Skin of body (tissue), 2 donors: ENCODE measurements around the gene SLC29A3. TPM values are rescaled to one million over a fixed set of nuclear protein-coding genes. Genes with fewer than 3 reads are reported as not detected.

ENCODE experiments used
- DNase-seq: peaks from one replicate; lab custom pipeline; 2025; lab: John Stamatoyannopoulos, UW
- total RNA-seq: library from RNA; depleted of rRNA; stranded (reverse); fragments of >200 nt; gene quantifications from one replicate; pipeline ENCODE4 v1.2.3, GENCODE V29; 2014

Gene SLC29A3
- total RNA-seq, 1 donor from 2014 or later, result 2.2 TPM

DNA sequence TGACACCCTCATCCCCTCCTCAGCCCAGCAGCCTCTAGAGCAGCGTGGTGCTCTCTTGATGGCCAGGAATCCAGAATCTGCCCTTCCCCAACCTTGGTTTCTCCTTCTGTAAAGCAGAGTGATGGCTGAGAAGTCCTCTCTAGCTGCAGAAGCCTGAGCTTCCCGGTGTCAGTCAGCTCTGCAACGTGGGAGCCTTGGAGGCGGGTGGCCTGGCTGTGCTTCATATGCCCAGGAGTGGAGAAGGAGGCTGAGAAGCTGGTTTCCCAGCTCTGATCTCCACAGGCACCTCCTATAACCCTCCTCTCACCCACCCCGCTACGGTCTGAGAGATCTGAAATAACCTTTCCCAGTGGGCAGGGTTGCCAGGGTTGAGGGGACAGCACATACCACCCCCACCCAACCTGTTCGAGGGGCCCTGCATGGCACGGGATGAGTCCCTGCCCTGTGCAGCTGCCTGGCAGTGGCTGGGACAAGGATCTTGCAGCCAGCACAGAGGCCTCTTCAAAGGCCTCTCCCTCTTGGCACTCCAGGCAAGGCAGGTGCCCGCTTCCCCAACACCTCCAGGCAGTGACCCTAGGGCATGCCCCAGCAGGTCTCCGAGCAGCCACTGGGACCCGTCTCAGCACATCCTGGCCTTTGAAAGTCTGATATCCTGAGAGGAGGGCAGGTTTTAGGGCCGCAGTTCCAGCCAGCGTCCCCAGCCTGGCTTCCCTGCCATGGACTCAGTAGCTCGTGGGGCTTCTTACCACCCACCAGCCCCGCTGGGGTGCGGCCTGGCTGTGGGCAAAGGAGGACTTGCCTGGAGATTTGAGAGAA, 18.3 kb upstream of the SLC29A3 start:
- DNase-seq, result no peak

DNA sequence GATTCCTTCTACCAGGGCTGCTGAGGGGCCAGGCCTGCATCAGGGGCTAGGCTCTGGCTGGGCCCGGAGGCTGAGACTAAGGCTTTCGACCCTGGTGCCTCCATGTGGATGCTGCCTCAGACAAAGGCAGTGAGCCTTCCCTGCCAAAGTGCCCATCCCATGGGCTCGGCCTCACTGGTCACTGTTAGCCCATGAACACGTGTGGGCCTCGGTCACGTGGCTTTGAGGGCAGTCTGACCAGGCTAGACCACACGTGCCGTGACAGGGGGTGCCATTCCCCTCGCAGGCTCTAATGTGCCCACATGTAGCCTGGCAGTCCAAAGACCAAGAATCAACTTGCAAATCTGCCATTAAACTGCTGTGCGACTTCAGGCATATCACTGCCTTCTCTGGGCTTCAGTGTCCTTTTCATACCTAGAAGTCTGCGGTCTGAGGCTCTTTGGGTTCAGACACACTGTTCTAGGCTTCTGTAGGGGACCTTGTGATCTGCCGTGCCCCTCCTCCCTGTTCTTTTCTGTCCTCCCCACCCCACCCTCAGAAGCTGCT, 17.6 kb upstream of the SLC29A3 start:
- DNase-seq, result no peak

DNA sequence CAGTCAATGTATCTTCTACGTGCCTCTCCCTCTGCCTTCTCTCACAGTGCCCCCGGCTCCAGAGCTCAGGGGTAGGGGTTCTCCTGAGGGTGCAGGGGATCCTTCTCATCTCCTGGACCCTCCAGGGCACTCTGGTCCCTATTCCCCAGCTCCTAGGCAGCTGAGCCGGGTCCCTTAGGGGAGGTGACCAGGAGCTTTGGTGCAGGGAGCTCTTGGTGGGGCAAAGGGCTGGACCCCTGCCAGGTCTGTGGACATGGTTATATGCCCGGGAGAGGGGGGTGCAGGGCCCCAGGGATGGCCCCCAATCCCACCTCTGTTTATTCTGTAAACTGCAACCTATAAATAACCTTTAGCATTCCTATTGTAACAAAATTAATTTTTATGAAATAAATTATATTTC, 16.6 kb upstream of the SLC29A3 start:
- no peak for DNase-seq

DNA sequence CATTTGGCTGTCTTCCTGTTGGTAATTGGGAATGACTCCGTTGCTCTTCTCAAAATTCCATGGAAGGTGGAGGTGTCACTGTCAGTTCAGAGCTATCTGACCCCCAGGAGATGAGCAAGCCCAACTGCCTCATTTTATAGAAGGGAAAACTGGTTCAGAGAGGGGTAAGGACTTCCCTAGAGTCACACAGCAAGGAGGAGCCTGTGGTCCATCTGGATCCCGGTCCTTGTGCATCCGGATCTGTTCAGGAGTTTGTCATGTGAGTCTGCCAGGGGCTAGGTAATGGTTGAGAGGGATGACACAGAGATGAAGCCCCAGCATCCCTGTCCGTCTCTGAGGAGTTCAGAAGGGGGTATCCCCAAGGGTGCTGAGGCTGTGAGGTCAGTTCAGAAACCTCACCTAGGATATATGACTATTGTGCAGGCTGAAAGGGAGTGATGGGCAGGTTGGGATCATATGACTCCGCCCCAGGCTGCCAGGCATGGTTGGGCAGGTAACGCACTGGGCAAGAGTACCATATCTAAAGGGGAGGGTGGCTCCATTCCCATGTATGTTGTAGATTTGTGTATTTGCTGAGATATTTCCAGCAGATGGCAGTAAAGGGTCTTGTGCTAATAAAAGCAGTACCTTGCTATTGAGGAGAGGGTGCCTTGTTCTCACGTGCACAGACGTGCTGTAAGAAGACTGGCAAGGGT, 16.0 kb upstream of the SLC29A3 start:
- DNase-seq, result no peak

DNA sequence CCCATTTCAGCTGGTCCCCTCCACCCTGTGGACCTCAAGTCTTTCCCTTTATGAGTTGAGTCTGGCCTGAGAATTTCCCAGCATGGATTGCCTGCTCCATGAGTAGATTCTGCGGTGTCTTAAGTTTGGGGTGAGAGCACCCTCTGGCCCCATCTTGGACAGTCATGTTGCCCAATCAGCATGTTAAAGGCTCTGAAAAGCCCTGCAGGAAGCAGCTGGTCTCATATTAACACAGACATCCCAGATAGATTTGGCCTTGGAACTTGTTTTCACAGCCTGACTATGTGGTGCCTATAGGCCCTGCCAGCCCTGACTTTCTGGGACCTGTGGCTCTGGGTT, 15.5 kb upstream of the SLC29A3 start:
- no peak for DNase-seq

DNA sequence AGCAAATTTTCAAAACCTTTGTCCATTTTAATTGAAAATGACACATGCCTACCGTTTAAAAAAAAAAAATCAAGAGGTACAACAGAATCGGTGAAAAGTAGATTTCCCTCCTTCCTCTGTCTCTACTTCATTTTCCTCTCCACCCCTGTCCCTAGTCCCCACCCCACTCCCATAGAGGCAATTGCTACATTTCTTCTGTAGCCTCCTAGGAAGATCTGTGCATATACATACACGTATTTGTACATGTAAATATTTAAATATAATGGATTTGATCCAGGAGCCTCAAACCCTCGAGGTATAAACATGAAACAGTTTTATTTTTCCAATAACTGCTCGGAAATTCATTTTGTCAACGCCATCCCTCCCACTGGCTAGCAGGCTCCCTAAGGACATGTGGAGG, 14.1 kb upstream of the SLC29A3 start:
- no peak for DNase-seq

DNA sequence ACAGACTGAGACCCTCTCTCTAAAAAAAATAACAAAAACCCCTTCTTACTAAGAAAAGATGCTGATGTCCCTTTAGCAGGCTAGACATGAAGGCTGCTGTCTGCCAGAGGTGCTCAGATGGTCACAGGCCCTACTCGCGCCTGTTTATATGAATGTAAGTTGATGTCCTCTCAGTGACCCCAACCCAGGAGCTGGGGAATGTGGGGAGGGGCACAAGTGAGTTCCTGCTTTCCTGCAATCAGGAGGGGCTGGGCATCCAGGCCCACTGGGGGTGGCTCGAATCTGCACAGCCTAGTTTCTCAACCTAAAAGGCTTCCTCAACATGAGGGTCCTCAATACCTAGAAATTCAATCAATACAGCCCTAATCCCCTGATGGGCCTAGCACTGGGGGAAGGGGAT, 12.1 kb upstream of the SLC29A3 start:
- no peak for DNase-seq

DNA sequence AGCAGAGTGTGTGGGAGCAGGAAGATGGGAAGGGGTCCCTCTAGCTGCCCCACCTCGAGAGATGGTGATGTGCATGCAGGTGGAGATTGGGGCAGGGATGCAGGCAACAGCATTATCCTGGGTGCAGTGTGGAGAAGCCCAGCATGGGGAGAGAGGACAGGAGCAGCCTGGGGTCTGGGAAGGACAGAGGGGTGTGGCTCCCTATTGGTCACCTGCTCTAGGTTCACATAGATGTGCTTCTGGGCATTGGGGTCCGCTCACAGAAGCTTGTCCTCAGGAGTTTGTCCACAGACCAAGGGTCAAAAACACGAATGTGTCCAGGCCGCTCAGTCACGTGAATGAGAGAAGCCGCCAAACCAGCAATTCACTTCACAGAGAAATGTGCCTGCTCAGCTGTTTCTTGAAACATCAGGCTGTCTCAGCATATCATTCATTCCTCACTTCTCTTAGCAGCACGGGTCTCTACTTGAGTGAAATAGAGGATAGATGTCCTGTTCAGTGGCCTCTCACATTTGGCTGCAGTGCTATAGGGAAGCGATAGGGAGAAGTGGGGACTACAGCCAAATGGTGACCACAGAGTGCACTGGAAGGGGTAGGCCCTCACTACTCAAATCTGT, 11.5 kb upstream of the SLC29A3 start:
- no peak for DNase-seq

DNA sequence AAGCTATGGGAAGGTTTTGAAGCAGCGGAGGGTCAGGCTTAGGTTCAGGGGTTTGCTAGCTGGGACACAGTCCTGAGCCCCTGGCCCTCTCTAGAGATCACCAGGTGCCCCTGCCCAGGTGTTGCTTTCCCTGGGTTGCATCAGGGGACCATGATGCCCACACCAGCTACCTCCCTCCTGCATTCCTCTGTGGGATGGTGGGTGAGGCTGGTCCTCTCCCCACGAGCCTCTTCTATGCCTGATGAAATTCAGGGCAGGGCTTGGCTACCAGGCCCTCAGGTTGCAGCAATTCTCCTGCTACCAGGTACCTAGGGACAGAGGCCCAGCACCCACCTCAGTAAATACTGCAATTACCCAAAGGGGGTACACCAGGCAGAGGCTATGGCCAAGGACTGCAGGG, 10.8 kb upstream of the SLC29A3 start:
- no peak for DNase-seq

DNA sequence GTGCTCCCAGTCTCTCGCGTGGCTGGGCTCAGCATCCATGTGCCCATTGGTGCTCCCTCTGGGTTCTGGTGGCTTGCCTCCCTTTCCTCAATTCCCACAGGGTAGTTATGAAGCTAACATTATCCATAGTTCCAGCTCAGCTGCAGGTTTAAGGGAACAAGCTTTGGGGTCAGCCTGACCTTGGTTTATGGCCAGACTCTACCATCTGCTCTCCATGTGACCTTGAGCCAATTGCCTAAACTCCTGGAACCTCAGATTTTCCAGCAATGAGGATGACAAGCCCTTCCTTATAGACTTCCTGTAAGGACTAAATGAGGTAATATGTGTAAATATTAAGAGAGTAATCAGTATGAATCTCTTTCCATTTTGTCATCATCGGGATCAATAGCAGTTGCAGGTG, 10.1 kb upstream of the SLC29A3 start:
- no peak for DNase-seq

DNA sequence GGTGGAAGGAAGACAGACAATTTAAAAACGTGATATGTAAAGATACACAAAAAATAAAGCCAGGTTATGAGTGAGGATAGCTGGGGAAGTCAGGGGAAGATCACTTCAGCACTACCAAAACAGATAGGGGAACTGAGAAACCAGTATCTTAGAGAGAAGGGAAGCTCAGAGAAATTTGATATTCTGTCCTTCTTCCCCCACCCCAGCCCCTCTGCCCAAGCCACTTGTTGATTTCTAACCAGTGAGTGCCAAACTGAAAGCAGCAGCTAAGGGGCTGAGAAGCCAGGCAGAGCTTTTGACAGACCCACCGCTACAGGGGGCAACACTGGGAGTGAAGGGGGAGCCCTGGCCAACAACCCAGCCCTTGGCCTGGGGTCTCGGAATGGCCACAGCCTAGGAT, 9.1 kb upstream of the SLC29A3 start:
- DNase-seq, result no peak

DNA sequence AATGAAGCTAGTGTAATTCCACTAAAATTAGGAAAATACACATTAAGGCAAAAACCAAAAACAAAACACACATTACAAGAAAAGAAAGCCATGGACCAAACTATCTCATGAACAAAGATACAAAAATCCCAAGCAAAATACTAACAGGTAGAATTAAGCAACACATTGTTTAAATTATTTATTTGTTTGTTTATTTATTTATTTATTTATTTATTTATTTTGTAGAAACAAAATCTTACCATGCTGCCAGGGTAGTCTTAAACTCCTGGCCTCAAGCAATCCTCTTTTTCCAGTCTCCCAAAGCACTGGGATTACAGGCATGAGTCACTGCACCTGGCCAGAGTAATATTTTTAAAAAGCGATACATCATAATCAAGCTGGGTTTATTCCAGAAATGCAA, 6.8 kb upstream of the SLC29A3 start:
- no peak for DNase-seq

DNA sequence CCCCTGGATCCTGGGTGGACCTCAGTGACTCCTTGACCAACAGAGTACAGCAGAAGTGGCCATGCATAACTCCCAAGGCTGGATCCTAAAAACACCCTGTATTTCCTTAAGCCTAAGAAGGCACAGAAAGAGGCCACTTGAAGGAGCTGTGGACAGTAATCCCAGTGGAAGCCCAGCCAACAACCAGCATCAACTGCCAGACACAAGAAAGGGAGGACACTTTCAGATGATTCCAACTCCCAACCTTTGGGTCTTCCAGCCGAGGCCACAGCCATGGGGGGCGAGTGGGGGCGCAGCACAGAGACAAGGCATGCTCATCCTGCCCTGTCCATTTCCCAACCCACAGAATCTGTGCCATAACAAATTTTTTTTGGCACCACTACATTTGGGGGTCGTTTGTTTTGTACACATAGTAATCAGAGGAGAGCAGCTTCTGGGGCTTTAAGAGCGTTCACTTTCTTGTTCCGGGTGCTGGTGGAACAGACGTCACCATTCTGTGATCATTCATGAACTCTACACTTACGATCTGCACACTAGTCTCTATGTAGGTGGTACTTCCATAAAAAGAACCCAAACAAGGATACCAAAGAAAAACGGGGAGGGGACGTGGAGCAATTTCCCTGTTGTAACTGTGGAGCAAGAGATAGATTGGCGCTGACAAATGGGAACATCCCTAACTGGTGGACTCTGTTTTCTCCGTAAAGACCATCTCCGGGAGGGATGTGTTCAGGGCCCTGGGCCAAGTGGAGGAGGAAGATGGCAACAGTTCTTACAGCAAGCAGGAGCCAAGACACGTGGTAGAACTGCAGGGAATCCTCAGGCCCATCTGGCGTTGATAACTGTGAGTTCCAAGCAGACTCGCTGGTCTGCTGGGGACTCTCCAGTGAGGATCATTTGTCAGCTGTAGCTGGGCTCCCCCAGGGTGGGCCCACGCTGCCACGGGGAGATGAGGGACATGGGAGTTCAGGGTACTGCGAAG, 6.0 kb upstream of the SLC29A3 start:
- DNase-seq, result peak; percentile 87

DNA sequence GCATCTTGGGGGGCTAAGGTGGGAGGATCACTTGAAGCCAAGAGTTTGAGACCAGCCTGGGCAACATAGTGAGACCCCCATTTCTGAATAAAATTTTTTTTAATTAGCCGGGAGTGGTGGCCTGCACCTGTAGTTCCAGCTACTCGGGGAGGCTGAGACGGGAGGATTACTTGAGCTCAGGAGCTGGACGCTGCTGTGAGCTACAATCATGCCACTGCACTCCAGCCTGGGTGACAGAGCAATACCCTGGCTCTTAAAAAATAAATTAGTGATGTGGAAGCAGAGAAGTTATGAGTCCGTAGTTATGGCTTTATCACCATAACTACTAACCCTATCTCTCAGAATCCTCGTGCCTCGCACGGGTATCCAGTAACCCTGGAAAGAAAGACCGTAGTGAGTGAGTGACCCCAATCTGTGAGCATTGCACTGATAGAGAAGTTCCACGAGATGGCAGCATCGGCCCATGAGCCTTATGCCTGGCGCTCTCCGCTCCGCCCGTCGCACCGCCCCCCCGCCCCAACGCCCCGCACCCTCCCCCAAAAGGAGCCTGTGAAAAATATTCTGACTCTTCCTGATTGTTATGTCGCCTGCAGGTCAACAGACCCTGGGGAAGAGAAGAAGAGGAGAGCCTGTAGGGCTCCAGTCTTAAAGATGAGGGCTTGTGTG, 4.9 kb upstream of the SLC29A3 start:
- peak; percentile 57 for DNase-seq

DNA sequence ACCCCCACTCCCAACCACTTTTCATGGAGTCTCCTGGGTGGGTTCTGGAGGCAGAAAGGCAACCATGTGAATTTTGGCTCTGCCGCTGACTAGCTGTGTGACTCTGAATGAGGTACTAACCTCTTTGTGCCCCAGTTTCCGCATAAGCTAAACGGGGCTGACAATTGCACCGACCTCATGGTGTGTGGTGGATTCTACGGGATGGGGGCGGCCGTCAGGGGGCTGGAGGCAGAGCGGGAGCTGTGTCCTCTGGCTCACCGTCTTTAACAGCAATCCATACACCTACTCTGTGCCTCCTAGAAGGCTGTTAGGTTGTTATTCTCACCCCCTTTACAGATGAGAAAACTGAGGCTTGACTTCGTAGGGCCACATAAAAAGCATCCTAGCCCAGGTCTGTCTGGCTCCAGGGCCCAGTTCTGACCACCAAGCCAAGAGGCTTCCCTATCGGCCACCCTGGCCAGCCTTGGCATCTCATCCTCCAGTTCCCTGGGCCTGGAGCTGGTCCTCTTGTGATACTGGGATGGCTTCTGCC, 4.3 kb upstream of the SLC29A3 start:
- no peak for DNase-seq

DNA sequence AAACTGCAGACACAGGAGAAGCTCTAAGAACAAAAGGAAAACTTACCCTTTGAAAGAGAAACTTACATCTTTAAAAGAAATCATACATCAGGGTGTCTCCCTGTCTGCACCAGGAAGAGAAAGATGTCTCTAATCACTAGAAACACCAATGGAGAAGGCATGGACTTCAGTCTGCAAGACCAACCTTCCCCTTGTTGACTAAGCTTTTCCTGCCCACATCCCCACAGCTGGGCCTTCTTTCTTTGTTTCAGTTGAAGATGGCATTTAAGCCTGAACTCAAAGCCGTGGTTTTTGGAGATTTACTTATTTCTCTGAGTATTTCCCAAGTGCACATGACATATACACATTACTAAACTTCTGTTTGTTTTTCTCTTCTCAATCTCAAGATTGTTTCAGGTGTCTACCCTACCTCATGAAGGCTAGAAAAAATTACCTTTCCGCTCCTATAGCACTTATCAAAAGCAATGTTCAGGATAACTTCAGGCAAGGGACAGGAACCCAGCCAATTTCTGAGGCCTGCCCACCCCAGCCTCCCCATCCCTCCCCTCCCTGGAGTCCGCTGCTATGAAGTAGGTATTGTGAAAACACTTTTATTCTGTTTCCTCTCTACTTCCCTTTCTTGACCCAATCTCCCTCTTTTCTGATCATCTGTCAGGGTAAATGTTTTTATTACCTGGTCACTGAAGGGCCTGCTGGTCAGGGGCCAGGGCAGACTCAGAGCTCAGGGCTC, 2.8 kb upstream of the SLC29A3 start:
- no peak for DNase-seq

DNA sequence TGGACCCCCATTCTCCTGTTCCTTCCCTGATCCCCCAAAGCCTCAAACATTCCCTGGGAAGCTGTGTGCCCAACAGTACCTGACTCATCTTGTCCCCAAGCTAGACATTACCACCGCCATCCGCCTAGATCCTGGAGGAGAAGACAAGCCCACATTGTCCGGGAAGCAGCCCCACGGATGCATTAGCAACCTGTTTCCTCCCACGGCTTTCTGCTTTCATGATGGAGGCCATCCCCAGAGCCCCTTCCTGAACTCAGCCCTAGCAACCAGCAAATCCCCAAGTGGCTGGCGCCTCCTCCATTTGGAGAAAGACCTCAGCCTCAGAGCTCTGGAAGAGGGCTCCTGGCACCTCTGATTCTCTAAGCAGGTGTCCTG, 2.3 kb upstream of the SLC29A3 start:
- no peak for DNase-seq

DNA sequence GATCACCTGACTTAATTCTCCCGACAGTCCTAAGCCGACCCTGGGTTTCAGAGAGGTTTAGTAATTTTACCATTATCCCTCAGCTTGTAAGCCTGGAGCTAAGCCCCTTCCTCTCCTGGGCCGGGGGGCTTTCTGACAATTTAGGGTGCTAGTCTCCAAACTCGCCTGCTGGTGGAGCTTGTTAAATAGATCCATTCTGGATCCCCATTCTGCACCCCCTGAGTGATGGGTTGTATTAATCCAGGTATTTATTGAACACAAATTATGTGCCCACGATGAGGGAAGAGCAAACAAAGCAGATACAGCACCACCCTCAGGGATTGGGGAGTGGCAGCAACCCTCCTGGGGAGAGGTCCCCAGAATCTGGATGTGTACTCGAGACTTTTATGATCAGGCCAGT, 1.3 kb upstream of the SLC29A3 start:
- no peak for DNase-seq

DNA sequence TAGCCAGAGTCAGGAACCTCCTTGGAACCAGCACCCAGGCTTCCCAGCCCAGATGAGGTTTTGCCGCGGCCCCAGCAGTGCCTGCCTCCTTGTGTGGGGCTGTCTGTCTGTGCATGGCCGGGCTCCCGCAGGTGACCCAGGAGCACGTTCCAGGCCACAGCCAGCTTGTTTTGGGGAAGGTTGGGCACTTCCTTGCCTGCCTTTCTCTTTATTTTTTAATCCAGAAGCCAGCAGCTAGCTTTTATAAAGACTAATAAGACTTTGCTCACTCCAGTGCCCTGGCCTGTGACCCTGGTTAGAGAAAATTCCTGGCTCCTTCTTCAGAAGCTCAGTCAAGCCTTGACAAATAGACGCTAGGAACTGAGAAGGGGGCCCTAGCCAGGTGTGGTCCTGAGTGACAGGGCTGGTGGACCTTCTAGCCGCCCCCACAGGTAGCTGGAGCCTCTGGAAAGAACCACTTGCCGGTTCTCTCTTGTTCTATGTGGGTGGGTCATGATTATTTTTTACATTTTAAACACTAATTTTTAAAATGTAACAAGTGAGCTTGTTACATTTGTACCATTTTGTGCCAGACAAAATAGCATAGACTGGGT, 837 bp downstream of the SLC29A3 start:
- DNase-seq, result no peak
